ENCODE data around the gene ENTPD2. TPM values are rescaled to one million over a fixed set of nuclear protein-coding genes. Genes with fewer than 3 reads are reported as not detected.

The ENTPD2 gene
- total RNA-seq, 2 experiments from 2014 or later: not detected

- CTCF ChIA-PET: interaction anchor here (8.4 kb wide), 1 partner anchor 15 kb away, joined by 72 read pairs; the partner anchor contains the start of gene SAPCD2
- POLR2A ChIA-PET: no interaction called here
Measured at GRCh38 chr9:137082925-137083290, 29.0 kb upstream of the ENTPD2 start.

DNA sequence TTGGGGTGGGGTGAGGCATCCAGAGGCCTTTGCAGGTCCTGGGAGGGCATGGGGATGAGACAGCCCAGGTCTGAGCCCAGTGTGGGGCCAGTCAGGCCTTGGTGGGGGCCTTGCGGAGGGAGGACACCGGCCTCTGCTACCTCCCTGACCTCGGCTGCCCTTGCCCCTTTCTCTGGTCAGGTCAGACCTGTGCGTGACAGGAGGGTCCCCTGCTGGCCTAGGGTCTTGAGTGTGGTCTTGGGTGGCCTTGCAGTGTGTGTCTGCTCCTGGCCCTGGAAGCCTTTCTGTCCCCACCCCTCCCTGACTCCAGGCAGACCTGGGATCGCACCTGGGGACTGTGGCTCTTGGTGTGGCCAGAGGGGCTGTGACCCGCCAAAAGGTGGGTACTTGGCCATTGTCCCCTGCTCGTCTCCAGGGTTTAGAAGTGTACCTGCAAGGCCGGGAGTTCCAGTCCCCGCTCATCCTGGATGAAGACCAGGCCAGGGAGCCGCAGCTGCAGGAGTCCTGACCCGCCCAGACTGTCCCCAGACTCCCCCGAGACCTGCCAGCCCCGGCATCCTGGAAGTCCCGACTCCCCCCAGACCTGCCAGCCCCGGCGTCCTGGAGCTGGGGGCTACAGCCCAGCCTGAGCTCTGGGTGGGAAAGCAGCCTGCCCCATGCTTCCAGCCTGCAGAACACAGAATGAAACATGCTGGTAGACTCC, 28.5 kb upstream of the ENTPD2 start:
- POLR2A ChIA-PET: interaction anchor here (1.0 kb wide), 1 partner anchor 12 kb away, joined by 4 read pairs; the partner anchor contains the start of gene SAPCD2
- CTCF ChIA-PET: interaction anchor here (8.4 kb wide), 1 partner anchor 15 kb away, joined by 72 read pairs; the partner anchor contains the start of gene SAPCD2

DNA sequence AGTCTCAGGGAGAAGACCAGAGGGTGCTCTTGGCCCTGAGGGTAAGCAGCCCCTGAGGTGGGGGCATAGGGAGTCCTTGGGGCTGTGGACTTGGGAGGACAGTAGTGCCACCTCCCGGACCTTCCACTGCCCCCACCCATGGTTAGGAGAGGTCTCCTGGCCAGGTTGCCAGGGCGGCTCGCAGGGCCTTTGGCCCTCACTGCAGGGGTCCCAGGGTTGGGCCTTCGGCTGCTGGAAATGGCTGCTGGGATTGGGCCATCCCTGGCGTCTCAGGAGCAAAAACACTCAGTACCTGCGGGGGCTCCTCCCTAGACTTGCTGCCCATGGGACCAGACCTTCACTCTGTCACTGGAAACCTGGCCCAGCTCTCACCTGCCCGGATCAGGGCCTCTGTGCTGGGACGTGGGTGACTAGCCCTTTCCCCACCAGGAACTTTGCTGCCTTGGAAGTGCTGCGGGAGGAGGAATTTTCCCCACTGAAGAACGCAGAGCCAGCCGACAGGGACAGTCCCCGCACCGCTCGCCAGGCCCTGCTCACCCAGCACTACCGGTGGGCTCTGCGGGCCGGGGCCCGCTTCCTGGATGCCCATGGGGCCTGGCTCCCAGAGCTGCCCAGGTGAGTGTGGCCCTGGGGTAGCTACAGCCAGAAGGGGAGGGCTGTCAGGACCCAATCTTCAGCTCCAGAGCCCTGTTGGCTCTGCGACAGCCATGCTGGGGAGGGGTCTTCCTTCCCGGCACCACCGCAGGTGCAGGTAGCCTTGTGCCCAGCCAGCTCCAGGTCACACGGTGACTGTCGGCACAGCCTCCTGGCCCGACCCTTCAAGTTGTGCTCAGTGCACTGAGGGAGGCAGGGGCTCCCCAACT, 26.6 kb upstream of the ENTPD2 start:
- CTCF ChIA-PET: interaction anchor here (1.0 kb wide), 1 partner anchor 12 kb away, joined by 3 read pairs; no protein-coding TSS in a partner anchor
- POLR2A ChIA-PET: no interaction called here

- CTCF ChIA-PET: interaction anchor here (1.0 kb wide), 1 partner anchor 11 kb away, joined by 3 read pairs; no protein-coding TSS in a partner anchor
- POLR2A ChIA-PET: no interaction called here
Measured at GRCh38 chr9:137079401-137079787, 25.5 kb upstream of the ENTPD2 start.

GRCh38 chr9:137078701-137079400, 25.0 kb upstream of the ENTPD2 start:
- ChIA-PET CTCF (interaction anchor here (4.2 kb wide), 1 partner anchor 12 kb away, joined by 23 read pairs; no protein-coding TSS in a partner anchor), POLR2A (no interaction called here)

DNA sequence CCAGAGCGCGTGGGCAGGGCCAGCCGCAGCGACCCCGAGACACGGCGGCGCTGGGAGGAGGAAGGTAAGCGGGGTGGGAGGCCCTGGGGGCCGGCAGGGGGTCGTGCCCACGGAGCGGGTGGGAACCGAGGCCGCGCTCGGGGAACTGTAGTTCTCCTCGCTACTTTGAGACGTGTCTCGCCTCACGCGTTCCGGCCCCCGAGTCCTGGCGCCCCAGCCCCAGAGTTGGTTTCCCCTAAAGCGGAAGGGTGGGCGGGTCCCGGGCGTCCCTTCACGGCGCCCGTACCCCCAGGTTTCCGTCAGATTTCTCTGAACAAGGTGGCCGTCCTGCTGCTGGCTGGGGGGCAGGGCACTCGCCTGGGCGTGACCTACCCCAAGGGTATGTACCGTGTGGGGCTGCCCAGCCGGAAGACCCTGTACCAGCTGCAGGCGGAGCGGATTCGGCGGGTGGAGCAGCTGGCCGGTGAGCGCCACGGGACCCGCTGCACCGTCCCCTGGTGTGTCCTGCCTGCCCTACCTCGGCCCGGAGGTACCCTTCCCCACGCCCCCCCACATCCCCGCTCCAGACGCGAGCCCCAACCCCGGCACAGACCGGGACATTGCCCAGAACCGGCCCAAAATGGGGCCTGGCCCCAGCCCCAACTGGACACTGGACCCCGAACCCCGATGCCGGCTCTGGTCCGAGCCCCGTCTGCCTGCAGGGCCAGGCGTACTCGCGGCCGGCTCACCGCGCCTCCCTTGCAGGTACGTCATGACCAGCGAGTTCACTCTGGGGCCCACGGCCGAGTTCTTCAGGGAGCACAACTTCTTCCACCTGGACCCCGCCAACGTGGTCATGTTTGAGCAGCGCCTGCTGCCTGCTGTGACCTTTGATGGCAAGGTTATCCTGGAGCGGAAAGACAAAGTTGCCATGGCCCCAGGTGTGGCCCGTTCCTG, 24.2 kb upstream of the ENTPD2 start:
- CTCF ChIA-PET: interaction anchor here (1.2 to 4.2 kb wide), 3 partner anchors 11 to 43 kb away, joined by 3 to 23 read pairs (median 5); no protein-coding TSS in a partner anchor
- POLR2A ChIA-PET: interaction anchor here (1.1 kb wide), 1 partner anchor 9 kb away, joined by 3 read pairs; the partner anchor contains the start of gene MAN1B1

DNA sequence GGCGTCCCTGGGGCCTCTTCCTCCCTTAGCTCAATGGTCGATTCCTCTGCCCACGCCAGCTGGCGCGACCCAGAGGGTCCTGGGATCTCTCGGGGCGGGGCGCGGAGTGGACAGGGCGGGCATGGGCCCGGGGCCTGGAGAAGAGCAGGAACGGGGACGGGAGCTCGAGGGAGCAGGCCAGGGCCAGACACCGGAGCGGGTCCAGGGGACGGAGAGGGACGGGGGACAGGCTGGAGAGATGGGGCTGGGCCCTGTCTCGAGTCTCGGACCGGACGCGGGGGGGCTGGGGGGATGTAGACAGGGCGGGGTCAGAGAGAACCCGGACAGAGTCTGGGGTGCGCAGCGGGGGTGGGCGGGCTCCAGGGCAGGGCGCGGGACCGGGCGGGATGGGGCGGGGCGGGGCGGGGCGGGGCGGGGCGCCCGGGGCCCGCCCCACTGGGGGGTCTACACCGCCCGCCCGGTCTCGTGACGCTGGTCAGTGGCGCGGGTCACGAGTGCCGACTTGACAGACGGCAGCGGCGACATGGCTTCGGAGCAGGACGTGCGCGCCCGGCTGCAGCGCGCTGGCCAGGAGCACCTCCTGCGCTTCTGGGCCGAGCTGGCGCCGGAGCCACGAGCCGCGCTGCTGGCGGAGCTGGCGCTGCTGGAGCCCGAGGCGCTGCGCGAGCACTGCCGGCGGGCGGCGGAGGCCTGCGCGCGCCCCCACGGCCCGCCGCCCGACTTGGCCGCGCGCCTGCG, 23.3 kb upstream of the ENTPD2 start, which contains the start of gene UAP1L1:
Gene UAP1L1, plus strand, starts transcription at position 508 of the 738 bp plus-strand sequence. Its CDS starts 16 bp downstream, at position 524.
- ChIA-PET POLR2A (interaction anchor here (0.8 to 1.1 kb wide), 2 partner anchors 10 to 165 kb away, joined by 3 read pairs; partner anchors contain the start of gene MAN1B1), CTCF (interaction anchor here (0.9 to 4.2 kb wide), 5 partner anchors 11 to 48 kb away, joined by 3 to 23 read pairs (median 4); no protein-coding TSS in a partner anchor)

DNA sequence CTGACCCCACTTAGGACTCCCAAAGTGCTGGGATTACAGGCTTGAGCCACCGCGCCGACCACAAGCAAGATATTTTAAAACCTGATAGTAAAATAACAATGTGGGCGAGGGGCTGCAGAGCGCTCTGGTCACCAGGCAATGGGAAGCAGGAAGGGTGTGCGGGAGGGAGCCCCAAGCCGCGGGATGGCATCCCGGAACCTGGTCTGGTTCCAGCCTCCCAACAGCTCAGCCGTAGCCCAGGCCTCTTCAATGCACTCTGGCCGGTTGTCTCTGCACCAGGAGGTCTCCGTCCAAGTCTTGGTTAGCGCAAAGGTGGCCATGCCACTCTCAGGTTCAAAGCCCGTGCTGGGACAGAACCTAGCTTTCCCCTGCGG, 22.8 kb upstream of the ENTPD2 start:
- ChIA-PET CTCF (interaction anchor here (0.9 to 4.2 kb wide), 4 partner anchors 10 to 48 kb away, joined by 3 to 23 read pairs (median 4); no protein-coding TSS in a partner anchor), POLR2A (interaction anchor here (0.8 kb wide), 1 partner anchor 166 kb away, joined by 3 read pairs; no protein-coding TSS in a partner anchor)

- ChIA-PET CTCF (interaction anchor here (0.7 to 4.2 kb wide), 3 partner anchors 9 to 14 kb away, joined by 3 to 23 read pairs (median 3); no protein-coding TSS in a partner anchor), POLR2A (no interaction called here)
Measured at GRCh38 chr9:137075275-137075775, 21.5 kb upstream of the ENTPD2 start.

- CTCF ChIA-PET: interaction anchor here (0.7 to 4.2 kb wide), 5 partner anchors 8 to 35 kb away, joined by 3 to 23 read pairs (median 3); no protein-coding TSS in a partner anchor
- POLR2A ChIA-PET: no interaction called here
Measured at GRCh38 chr9:137074657-137075274, 20.9 kb upstream of the ENTPD2 start.

GRCh38 chr9:137073992-137074399, 20.1 kb upstream of the ENTPD2 start:
- ChIA-PET CTCF (interaction anchor here (0.9 kb wide), 2 partner anchors 27 to 34 kb away, joined by 3 read pairs; no protein-coding TSS in a partner anchor), POLR2A (no interaction called here)

DNA sequence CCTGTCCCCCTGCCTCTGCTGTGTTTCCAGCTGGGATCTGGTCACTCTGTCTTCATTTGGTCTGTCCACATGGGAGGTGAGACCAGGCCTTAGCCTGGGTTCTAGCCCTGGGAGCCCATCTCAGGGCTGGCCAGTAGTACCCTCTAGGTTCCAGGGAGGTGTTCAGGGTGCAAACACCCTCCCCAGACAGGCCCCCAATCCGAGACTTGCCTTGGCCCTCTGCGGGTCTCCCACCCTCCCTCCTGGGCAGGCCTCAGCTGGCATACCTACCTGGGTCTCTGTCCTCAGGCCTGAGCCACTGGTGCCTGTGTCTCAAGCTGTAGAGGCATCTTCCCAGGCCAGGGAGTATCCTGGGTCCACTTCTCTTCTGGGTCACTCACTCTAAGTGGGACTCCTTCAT, 17.4 kb upstream of the ENTPD2 start:
- POLR2A ChIA-PET: interaction anchor here (0.5 to 2.9 kb wide), 5 partner anchors 10 to 185 kb away, joined by 3 to 28 read pairs (median 3); partner anchors contain the start of gene MAN1B1
- CTCF ChIA-PET: interaction anchor here (1.1 to 9.6 kb wide), 5 partner anchors 14 to 165 kb away, joined by 3 to 120 read pairs (median 16); partner anchors contain the start of genes MAN1B1 and NPDC1

GRCh38 chr9:137070906-137071275, 17.0 kb upstream of the ENTPD2 start:
- CTCF ChIA-PET: interaction anchor here (0.7 to 9.6 kb wide), 8 partner anchors 15 to 169 kb away, joined by 3 to 120 read pairs (median 11); partner anchors contain the start of genes MAN1B1 and NPDC1

GRCh38 chr9:137070201-137070905, 16.5 kb upstream of the ENTPD2 start, which contains the start of gene SAPCD2:
Gene SAPCD2 (minus strand): TSS chr9:137070557. CDS start chr9:137070460, 97 bp downstream.
- POLR2A ChIA-PET: interaction anchor here (0.5 to 2.9 kb wide), 11 partner anchors 9 to 624 kb away, joined by 3 to 28 read pairs (median 4); partner anchors contain the start of gene MAN1B1

More at GRCh38 chr9:137070906-137071275, 17.0 kb upstream of the ENTPD2 start:
- POLR2A ChIA-PET: interaction anchor here (0.5 to 2.9 kb wide), 7 partner anchors 9 to 185 kb away, joined by 3 to 28 read pairs (median 4); partner anchors contain the start of gene MAN1B1

More at GRCh38 chr9:137070201-137070905, 16.5 kb upstream of the ENTPD2 start, which contains the start of gene SAPCD2:
- CTCF ChIA-PET: interaction anchor here (0.7 to 9.6 kb wide), 10 partner anchors 15 to 393 kb away, joined by 3 to 120 read pairs (median 11); partner anchors contain the start of genes MAN1B1 and NPDC1
